ENCODE data around the gene ADSS2.

DNA sequence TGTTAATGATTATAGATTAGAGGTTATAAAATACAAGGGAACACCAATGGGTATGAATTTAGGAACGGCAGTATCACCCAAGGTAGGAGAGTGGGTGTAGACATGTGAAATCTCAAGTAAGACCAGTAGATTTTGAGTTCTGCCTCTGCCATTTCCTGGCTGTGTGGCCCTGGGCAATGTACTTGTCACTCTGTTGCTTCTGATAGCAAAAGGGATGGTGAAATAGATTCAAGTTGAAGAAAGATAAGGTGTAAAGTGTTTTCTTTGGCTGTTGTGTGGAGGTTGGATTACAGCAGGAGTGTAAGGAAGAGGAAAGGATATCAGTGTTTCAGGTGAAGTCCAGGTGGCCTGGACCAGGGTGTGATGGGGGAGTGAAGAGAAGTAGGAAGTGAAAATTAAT lies 64.3 kb downstream of the ADSS2 start:
- no peak for TF ChIP-seq POLR2A (IDR thresholded peaks at IDR 0.05)
- no peak for TF ChIP-seq CTCF (IDR thresholded peaks at IDR 0.05)
- TF ChIP-seq EP300 (IDR thresholded peaks at IDR 0.05) = no peak

All from tibial nerve (tissue), 4 donors.